GM18499 (cell line): ENCODE measurements around the gene ATF3.

Source experiments
- ATAC-seq: cut with Tn5 transposase; IDR thresholded peaks from one replicate; pipeline ENCODE4 v1.9.1; 2021; ENCODE audit warnings: moderate number of reproducible peaks; ENCODE audit not compliant: insufficient read depth, unreplicated experiment

The ATF3 gene

GRCh38 chr1:212607206-212607912, 1.2 kb upstream of the ATF3 start:
- no peak for ATAC-seq

DNA sequence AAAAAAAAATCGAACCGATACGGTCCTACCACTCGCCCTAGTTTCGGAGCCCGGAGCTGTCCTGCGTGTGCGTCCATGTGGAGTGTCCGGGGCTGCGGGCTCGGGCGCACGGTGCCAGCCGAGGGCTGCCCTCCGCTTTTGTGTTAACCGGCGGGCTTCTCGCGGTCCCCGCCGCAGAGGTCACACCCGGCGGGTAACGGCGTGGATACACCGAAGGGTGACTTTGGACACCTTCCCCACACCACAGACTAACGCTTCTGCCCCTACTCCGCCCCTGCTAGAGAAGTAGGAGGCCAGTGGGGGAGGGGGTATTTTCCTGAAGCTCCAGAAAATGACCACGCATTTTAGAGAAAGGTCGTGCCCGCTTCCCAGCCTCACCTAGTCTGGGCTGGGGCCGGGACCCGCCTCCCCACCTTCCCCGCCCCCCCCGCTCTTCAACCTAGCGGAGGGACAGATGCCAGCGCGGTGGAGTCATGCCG, 609 bp upstream of the ATF3 start:
- ATAC-seq, result no peak

DNA sequence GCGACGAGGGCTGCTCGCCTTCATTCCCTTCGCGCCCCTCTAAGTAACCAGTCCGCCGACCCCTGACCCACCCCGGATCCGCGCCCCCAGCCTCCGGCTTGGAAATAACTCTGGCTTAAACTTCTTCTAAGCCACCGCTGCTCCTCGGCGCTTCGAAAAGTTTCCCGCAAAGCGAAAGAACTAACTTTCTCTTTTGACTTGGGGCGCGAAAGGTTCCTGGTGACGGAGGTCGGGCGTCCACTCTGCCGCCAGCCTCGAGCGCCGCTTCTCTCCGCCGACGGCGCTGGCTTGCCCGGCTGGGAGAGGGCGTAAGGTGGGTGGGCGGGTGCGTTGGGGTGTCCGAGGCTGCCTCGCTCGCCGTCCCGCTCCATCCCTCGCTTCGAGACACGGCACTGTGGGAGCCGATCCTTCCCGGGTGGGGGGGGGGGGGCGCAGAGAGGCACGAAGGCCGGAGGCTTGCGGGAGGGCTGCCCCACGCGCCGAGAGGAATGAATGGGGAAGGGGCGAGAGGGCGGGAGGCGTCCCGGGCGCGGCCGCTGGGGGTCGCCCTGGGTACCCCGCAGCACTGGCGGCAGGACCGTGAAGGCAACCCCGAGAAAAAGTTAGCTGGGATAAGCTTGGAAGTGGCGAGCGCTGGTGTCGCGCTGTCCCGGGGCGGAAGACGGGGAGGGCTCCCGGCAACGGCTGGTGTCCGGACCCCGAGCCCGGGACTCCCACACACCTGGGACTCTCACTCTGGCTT, 569 bp downstream of the ATF3 start:
- no peak for ATAC-seq

GRCh38 chr1:212609701-212610574, 1.4 kb downstream of the ATF3 start:
- ATAC-seq, result no peak

GRCh38 chr1:212610575-212610967, 2.0 kb downstream of the ATF3 start:
- no peak for ATAC-seq

- no peak for ATAC-seq
Observed at GRCh38 chr1:212611000-212611948, 2.7 kb downstream of the ATF3 start.

DNA sequence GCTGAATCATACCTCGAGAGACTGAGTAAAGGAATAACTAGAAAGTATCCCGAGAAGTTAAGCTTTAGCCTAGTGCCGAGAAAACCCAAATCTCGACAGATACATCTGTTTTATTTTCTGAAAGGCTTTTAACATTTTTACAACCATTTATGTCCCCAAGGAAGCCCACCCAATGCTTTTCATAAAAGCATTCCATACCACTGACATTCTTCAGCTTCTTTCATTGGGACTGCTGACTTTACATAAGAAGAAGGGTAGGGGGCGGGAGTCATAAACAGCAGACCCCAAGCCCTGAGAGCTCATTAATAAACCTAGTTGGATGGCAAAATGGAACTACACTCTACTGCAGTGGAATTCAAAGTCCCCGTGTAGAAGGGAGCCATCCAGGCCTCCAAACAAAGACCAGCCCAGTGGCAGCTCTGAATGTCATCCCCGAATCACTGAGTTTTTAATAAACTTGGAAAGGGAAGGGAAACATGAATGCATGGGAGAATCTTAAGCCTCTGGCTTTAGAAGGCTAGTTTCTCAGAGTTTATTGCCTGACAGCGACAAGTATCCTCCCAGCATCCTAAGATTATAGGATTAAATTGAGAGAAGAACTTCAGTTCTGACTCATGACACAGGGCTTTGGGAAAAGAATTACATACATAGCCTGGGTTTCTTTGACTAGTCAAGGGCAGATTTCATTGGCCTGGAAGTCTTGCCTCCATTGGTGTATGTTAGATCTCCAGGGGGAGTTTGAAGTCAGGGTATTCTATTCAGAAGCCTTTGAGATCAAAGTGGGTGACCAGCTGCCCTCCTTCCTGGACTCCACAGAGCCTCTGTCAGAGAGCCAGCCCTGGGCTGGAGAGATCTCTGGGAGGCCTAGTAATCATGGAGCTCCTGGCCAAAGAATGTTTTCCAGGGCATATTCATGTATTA, 3.7 kb downstream of the ATF3 start:
- no peak for ATAC-seq

GRCh38 chr1:212613440-212614335, 5.1 kb downstream of the ATF3 start:
- no peak for ATAC-seq

DNA sequence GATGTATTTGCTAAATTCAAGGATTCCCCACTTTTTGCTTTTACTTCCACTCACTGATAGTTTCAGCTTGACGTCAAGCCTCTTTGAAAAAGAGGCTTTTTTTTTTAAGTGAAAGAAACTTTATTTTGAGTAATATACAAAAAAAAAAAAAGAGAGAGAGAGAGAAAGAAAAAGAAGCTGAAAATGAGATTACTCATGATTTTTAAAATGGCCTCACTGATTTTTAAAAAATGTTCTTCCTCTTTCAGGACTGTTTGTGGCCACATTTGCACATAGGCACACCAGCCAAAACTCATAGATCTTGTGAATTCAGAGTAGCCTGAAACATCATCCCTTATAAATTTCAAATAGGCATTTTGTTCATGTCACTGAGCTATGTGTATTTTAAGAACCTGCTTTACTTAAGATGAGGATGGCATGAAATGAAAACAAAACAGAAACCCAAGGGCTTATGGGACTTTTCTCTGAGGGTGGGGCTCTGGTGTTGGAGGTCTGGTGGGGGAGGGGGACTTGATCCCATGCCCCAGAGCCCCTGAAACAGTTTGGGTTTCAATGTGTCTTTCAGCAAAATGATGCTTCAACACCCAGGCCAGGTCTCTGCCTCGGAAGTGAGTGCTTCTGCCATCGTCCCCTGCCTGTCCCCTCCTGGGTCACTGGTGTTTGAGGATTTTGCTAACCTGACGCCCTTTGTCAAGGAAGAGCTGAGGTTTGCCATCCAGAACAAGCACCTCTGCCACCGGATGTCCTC, 6.1 kb downstream of the ATF3 start:
- no peak for ATAC-seq

- ATAC-seq, result no peak
Observed at GRCh38 chr1:212615201-212615470, 6.6 kb downstream of the ATF3 start.

GRCh38 chr1:212618466-212619210, 10.1 kb downstream of the ATF3 start:
- no peak for ATAC-seq

GRCh38 chr1:212620293-212620692, 11.7 kb downstream of the ATF3 start:
- no peak for ATAC-seq

DNA sequence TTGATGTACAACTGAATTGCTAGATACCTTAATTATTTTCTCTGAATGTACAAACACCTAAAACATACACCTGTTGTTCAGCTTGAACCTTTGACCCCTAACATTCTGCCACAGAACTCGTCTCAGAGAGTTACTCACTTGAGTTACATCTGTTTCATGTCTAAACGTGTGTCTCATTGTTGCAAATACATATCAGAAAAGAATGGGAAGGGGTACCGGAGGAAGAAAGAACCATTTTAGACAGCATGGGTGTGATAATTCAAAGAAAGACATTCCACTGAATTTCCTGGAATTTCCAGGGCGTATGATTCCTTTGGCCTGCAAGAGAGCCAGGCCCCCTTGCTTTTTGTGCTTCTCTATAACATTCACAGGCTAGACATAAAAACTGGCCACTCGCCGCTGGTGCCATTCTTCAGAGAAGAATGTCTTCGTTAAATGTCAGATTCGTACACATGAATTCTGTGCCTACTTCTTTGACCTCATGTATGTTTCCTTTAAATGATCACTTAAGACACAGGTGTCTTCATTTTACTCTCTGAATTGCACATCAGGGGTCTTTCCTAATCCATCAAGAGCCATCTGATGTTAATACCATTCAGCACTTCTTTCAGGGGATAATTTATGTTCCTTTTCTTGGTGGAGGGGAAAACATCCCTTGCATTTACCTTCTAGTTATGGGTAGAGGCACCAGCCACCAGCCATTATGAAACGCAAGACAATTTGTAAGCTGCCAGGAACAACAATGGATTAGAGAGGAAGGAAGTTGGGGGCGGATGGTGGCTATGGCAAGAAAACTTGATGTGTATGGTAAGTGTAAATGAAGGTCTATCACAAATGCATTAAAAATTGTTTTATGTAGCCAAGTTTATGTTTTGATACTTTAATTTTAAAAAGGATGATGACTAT, 12.7 kb downstream of the ATF3 start:
- ATAC-seq, result no peak

DNA sequence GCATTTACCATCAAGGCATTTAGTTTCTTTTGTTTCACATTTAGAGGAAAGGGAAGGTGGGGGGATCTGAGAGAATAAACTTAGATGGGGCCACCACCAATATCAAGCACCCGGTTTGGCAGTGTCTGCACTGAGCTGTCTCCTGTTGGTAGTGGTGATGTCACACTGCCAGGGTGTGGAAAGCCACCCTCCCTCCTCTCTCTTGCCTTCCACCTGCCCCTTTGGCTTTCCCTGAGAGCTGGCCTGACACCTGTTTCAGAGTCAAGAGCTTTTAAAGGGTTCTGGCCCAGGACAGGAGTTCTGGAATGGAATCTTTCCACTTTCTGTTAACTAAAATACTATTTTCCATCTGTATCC, 13.4 kb downstream of the ATF3 start:
- ATAC-seq, result no peak

DNA sequence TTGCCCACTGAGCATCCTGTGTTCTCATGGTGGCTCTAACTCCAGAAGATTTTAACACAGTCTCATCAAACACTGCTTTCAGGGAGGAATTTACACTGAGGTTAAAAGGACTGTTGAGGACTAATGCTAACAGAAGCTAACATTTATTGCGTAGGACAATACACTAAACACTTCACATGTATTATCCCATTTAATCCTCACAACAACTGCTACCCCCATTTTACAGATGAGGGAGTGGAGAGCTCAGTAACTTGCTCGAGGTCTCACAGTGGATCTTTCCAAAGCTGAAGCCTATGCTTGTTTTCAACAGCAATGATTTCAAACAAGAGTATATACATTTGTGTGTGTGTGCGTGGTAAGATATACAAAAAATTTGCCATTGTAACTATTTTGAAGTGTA, 13.9 kb downstream of the ATF3 start:
- ATAC-seq, result no peak

- ATAC-seq, result no peak
Observed at GRCh38 chr1:212622906-212623305, 14.3 kb downstream of the ATF3 start.
